B cell (primary cell): ENCODE measurements around the gene CCL15. TPM values are rescaled to one million over a fixed set of nuclear protein-coding genes. Genes with fewer than 3 reads are reported as not detected.

Source experiments
- ATAC-seq: fragments of 200-7000 bp; cut with Tn5 transposase; one replicate; pipeline ENCODE4 v1.10.0; 2021; ENCODE audit warnings: low read depth, mild to moderate bottlenecking, moderate number of reproducible peaks, moderate library complexity
- CTCF ChIA-PET: fragments of 350-600 bp; sonication (Branson Sonifier 250); formaldehyde crosslinking; loops from one replicate; lab custom pipeline; 2021; ENCODE audit warnings: antibody characterized with exemption, inconsistent platforms; lab: Charles Lee
- POLR2A ChIA-PET: fragments of 350-600 bp; sonication (Branson Sonifier 250); formaldehyde crosslinking; loops from one replicate; lab custom pipeline; 2021; ENCODE audit warnings: antibody characterized with exemption; lab: Charles Lee
- DNase-seq: peaks from one replicate; pipeline ENCODE4 v3.0.0; 2013
- H2AFZ ChIP-seq: 2 replicates; pipeline ENCODE4 v1.6.1; 2012; ENCODE audit warnings: mild to moderate bottlenecking, low read depth, low read length; ENCODE audit not compliant: insufficient read depth, poor library complexity, severe bottlenecking
- H3K27ac ChIP-seq, 2 donors: 1 replicate in 1 of 2; 2 replicates in 1 of 2; pipeline ENCODE4 v1.5.1; 2012 to 2013; ENCODE audit warnings: low read length in 2 of 2, mild to moderate bottlenecking in 2 of 2, moderate library complexity in 1 of 2
- H3K27me3 ChIP-seq, 4 experiments: fragments of 200-600 bp in 1 of 4; sonication (generic) in 1 of 4; replicated peaks in 1 of 4; 1 replicate in 2 of 4; 2 replicates in 2 of 4; pipeline versions ENCODE4 v1.6.1 to v1.7.0; 2013 to 2016; ENCODE audit warnings: low read length in 3 of 4, mild to moderate bottlenecking in 2 of 4, mixed read lengths in 1 of 4, moderate library complexity in 1 of 4; ENCODE audit not compliant: insufficient read depth in 4 of 4, control insufficient read depth in 3 of 4; ENCODE audit errors: control extremely low read depth in 1 of 4
- H3K36me3 ChIP-seq, 2 experiments: replicated peaks in 1 of 2; 1 replicate in 1 of 2; 2 replicates in 1 of 2; pipeline versions ENCODE4 v1.6.1 to v1.7.1; 2013; ENCODE audit warnings: low read length in 1 of 2; ENCODE audit not compliant: insufficient read depth in 2 of 2, control insufficient read depth in 1 of 2; ENCODE audit errors: control extremely low read depth in 1 of 2, extremely low read depth in 1 of 2
- H3K4me1 ChIP-seq, 2 donors: fragments of 200-600 bp in 1 of 2; sonication (generic) in 1 of 2; 1 replicate in 1 of 2; 2 replicates in 1 of 2; pipeline versions ENCODE4 v1.5.1 to v1.6.1; 2013 to 2017; ENCODE audit warnings: low read length in 2 of 2; ENCODE audit not compliant: control insufficient read depth in 2 of 2, insufficient read depth in 2 of 2
- H3K4me2 ChIP-seq: replicated peaks from 2 replicates; pipeline ENCODE3; 2012; ENCODE audit warnings: mild to moderate bottlenecking, low read depth, low read length; ENCODE audit not compliant: poor library complexity, severe bottlenecking
- H3K4me3 ChIP-seq, 5 experiments: fragments of 200-600 bp in 1 of 5; sonication (generic) in 1 of 5; 1 replicate in 3 of 5; 2 replicates in 2 of 5; pipeline versions ENCODE4 v1.5.1 to v1.7.0; 2011 to 2016; ENCODE audit warnings: low read length in 4 of 5, mild to moderate bottlenecking in 4 of 5, low read depth in 2 of 5, control low read depth in 1 of 5, moderate library complexity in 1 of 5; ENCODE audit not compliant: insufficient read depth in 1 of 5; ENCODE audit errors: control extremely low read depth in 1 of 5, extremely low read depth in 1 of 5
- H3K79me2 ChIP-seq: fragments of 200-600 bp; sonication (generic); one replicate; pipeline ENCODE4 v1.6.0; 2016; ENCODE audit warnings: low read length; ENCODE audit not compliant: control insufficient read depth, insufficient read depth
- H3K9ac ChIP-seq: fragments of 200-600 bp; sonication (generic); 2 replicates; pipeline ENCODE4 v1.6.1; 2017; ENCODE audit warnings: mild to moderate bottlenecking, low read length, moderate library complexity
- H3K9me3 ChIP-seq, 3 donors: one replicate each; pipeline versions ENCODE4 v1.6.1 to v1.7.1; 2013; ENCODE audit warnings: low read length in 2 of 3; ENCODE audit not compliant: control insufficient read depth in 2 of 3, insufficient read depth in 1 of 3; ENCODE audit errors: control extremely low read depth in 1 of 3
- H4K20me1 ChIP-seq: 2 replicates; pipeline ENCODE4 v1.6.0; 2012; ENCODE audit warnings: mild to moderate bottlenecking, low read length; ENCODE audit not compliant: insufficient read depth, control insufficient read depth, poor library complexity, severe bottlenecking
- H3K27ac Mint-ChIP-seq: one replicate; pipeline ENCODE4 v1.8.0; 2021; ENCODE audit warnings: mixed read lengths
- H3K27me3 Mint-ChIP-seq: one replicate; pipeline ENCODE4 v1.8.0; 2021; ENCODE audit warnings: mixed read lengths
- H3K4me1 Mint-ChIP-seq: one replicate; pipeline ENCODE4 v1.8.0; 2021; ENCODE audit warnings: mixed read lengths
- H3K4me3 Mint-ChIP-seq: one replicate; pipeline ENCODE4 v1.8.0; 2021; ENCODE audit warnings: mixed read lengths
- H3K9me3 Mint-ChIP-seq: one replicate; pipeline ENCODE4 v1.8.0; 2022; ENCODE audit warnings: mixed read lengths; ENCODE audit not compliant: insufficient read depth
- CTCF ChIP-seq: fragments of 200-600 bp; IDR thresholded peaks from one replicate; pipeline ENCODE4 v1.8.0; 2022; ENCODE audit warnings: antibody characterized with exemption, mild to moderate bottlenecking
- EZH2 ChIP-seq: IDR thresholded peaks from 2 replicates; pipeline ENCODE4 v1.6.1; 2012; ENCODE audit warnings: borderline replicate concordance, low read depth, mild to moderate bottlenecking, moderate library complexity, low read length; ENCODE audit not compliant: insufficient read depth, poor library complexity, severe bottlenecking
- WGBS: methylation state at CpG from one replicate; pipeline ENCODE4 v1.1.5; 2013; ENCODE audit warnings: missing lambda C conversion rate; ENCODE audit not compliant: insufficient coverage; 5-methylcytosine and 5-hydroxymethylcytosine counted together
- intact Hi-C: fragments of 100-400 bp; cut with micrococcal nuclease; formaldehyde crosslinking; loops from one replicate; pipeline ENCODE4 v1.10.0; 2022
- polyA plus RNA-seq: library from polyadenylated mRNA; depleted of rRNA; stranded (reverse); fragments of >200 nt; gene quantifications from 2 replicates; pipeline ENCODE4 v1.2.3, GENCODE V29; 2012
- total RNA-seq, 2 donors: library from RNA; stranded (reverse); fragments of 120-200 nt in 1 of 2; gene quantifications; 1 replicate in 1 of 2; 2 replicates in 1 of 2; pipeline versions ENCODE4 v1.2.3 to v1.2.4, GENCODE V29; 2013 to 2022

CCL15 gene
- total and polyA plus RNA-seq, 2 donors (not counting 1 experiment from before 2014, with no cell fraction given) = not detected

GRCh38 chr17:35981246-35981645 lies 20.1 kb downstream of the CCL15 start, which contains the start of gene CCL16:
CCL16 (minus strand) TSS chr17:35981497; CDS start chr17:35981420, 77 bp downstream.
- Histone ChIP-seq H3K4me1 (peaks cover 2 to 5% of the 10 kb centered on the region in 2 donors), H2AFZ (no peak within 1 kb of the TSS), H3K27me3 (peaks cover 0 to 3% (median 1%) of the 10 kb centered on the region in 4 experiments), H3K9me3 (no peaks in the 10 kb centered on the region), H3K36me3 (no peaks in the 10 kb centered on the region), H4K20me1 (no peaks in the 10 kb centered on the region), H3K4me2 (no peak within 1 kb of the TSS), H3K4me3 (no peak within 1 kb of the TSS), H3K79me2 (no peaks in the 10 kb centered on the region), H3K9ac (no peak within 1 kb of the TSS), H3K27ac (no peak within 1 kb of the TSS)
- DNase-seq (no peak), ATAC-seq (no peak)
- H3K9me3 Mint-ChIP-seq = no peaks in the 10 kb centered on the region
- H3K4me1 Mint-ChIP-seq = peaks cover 13% of the 10 kb centered on the region
- 97% methylated on average over 8 of the region's 12 CpGs for WGBS
- peaks cover 18% of the 10 kb centered on the region for H3K27me3 Mint-ChIP-seq
- no peak within 1 kb of the TSS for H3K4me3 Mint-ChIP-seq
- TF ChIP-seq EZH2 (no peak), CTCF (no peak)
- intact Hi-C loops = no loop called here
- no peak within 1 kb of the TSS for H3K27ac Mint-ChIP-seq
- ChIA-PET CTCF (interaction anchor here (1.2 to 15.7 kb wide), 7 partner anchors 10 to 501 kb away, joined by 4 to 639 read pairs (median 8); no protein-coding TSS in a partner anchor), POLR2A (no interaction called here)

GRCh38 chr17:35978346-35978745 lies 23.0 kb downstream of the CCL15 start:
- CTCF ChIA-PET = interaction anchor here (1.0 to 15.7 kb wide), 7 partner anchors 9 to 507 kb away, joined by 3 to 639 read pairs (median 5); partner anchors contain the start of genes CCL15 and CCL23
- ATAC-seq = no peak
- H3K27me3 Mint-ChIP-seq = peaks cover 18% of the 10 kb centered on the region

More at GRCh38 chr17:35978346-35978745, 23.0 kb downstream of the CCL15 start:
- no peak overlapping the region for H3K27ac Mint-ChIP-seq
- no peak overlapping the region for H2AFZ ChIP-seq
- H3K4me1 Mint-ChIP-seq = peaks cover 16% of the 10 kb centered on the region
- TF ChIP-seq CTCF (no peak), EZH2 (no peak)
- H3K4me1 ChIP-seq = peaks cover 5 to 8% of the 10 kb centered on the region in 2 donors
- no peak overlapping the region for H3K9ac ChIP-seq
- no peak for DNase-seq
- H3K4me3 ChIP-seq = no peak overlapping the region
- intact Hi-C loops = loop anchor here (5.0 kb wide), 1 partner anchor 154 kb away; no protein-coding TSS in a partner anchor
- no peak overlapping the region for H3K4me2 ChIP-seq
- no peak overlapping the region for H3K4me3 Mint-ChIP-seq
- POLR2A ChIA-PET = interaction anchor here (0.7 kb wide), 1 partner anchor 154 kb away, joined by 4 read pairs; no protein-coding TSS in a partner anchor
- no peaks in the 10 kb centered on the region for H4K20me1 ChIP-seq
- H3K27ac ChIP-seq = no peak overlapping the region
- no peaks in the 10 kb centered on the region for H3K36me3 ChIP-seq
- H3K27me3 ChIP-seq = no peaks in the 10 kb centered on the region
- no CpG with 5 or more reads among the region's 3 CpGs for WGBS
- H3K79me2 ChIP-seq = no peaks in the 10 kb centered on the region
- H3K9me3 Mint-ChIP-seq = no peaks in the 10 kb centered on the region
- H3K9me3 ChIP-seq = no peaks in the 10 kb centered on the region
